GM23248 (cell line): ENCODE data around the gene ARID3B.

ENCODE experiments used
- EZH2 ChIP-seq: fragments of 200-600 bp; sonication (generic); IDR thresholded peaks from 2 replicates; pipeline ENCODE4 v1.6.1; 2018; ENCODE audit warnings: antibody characterized with exemption, mild to moderate bottlenecking; ENCODE audit not compliant: insufficient read depth, poor library complexity, severe bottlenecking
- EZH2phosphoT487 ChIP-seq: fragments of 200-600 bp; sonication (generic); IDR thresholded peaks from 2 replicates; pipeline ENCODE4 v1.6.1; 2018; ENCODE audit warnings: antibody characterized with exemption, moderate library complexity, mild to moderate bottlenecking, low read depth; ENCODE audit not compliant: insufficient read depth

GRCh38 chr15:74525309-74525708 lies 15.7 kb upstream of the ARID3B start:
- TF ChIP-seq EZH2phosphoT487 (no peak), EZH2 (no peak)
